GM06990 (cell line): ENCODE measurements around the gene APCDD1L.
A peak's percentile ranks its signal among the peaks of the same experiment; 100 is the strongest.

Experiments used
- DNase-seq: peaks from one replicate; pipeline ENCODE4 v3.0.0-alpha.2; 2011; ENCODE audit not compliant: insufficient read length; ENCODE audit errors: extremely low read depth
- H3K27me3 ChIP-seq: replicated peaks from 2 replicates; pipeline ENCODE4 v1.6.0; 2011; ENCODE audit warnings: low read length; ENCODE audit not compliant: control insufficient read depth, insufficient read depth
- H3K36me3 ChIP-seq: 2 replicates; pipeline ENCODE4 v1.5.1; 2011; ENCODE audit warnings: low read length; ENCODE audit not compliant: control insufficient read depth, insufficient read depth
- H3K4me3 ChIP-seq: replicated peaks from 2 replicates; pipeline ENCODE4 v1.5.1; 2011; ENCODE audit warnings: low read depth, mild to moderate bottlenecking, control low read depth, low read length
- CTCF ChIP-seq: IDR thresholded peaks from 2 replicates; pipeline ENCODE4 v1.5.1; 2011; ENCODE audit warnings: low read length, control low read depth, mild to moderate bottlenecking, inconsistent platforms; ENCODE audit not compliant: insufficient read depth, poor library complexity, severe bottlenecking

APCDD1L gene

GRCh38 chr20:58485393-58485792 is 29.8 kb downstream of the APCDD1L start:
- H3K4me3 ChIP-seq, result no peak overlapping the region
- H3K27me3 ChIP-seq, result no peaks in the 10 kb centered on the region
- no peak for DNase-seq
- H3K36me3 ChIP-seq, result no peaks in the 10 kb centered on the region
- TF ChIP-seq CTCF, result no peak

GRCh38 chr20:58483470-58483869 is 31.7 kb downstream of the APCDD1L start:
- H3K27me3 ChIP-seq, result no peaks in the 10 kb centered on the region
- no peaks in the 10 kb centered on the region for H3K36me3 ChIP-seq
- no peak for TF ChIP-seq CTCF
- DNase-seq, result no peak
- H3K4me3 ChIP-seq, result no peak overlapping the region

GRCh38 chr20:58483051-58483450 is 32.1 kb downstream of the APCDD1L start:
- Histone ChIP-seq H3K27me3 (no peaks in the 10 kb centered on the region), H3K4me3 (no peak overlapping the region), H3K36me3 (no peaks in the 10 kb centered on the region)
- no peak for TF ChIP-seq CTCF
- no peak for DNase-seq

GRCh38 chr20:58482416-58482815 is 32.8 kb downstream of the APCDD1L start:
- Histone ChIP-seq H3K36me3 (no peaks in the 10 kb centered on the region), H3K4me3 (no peak overlapping the region), H3K27me3 (no peaks in the 10 kb centered on the region)
- no peak for DNase-seq
- no peak for TF ChIP-seq CTCF

- H3K36me3 ChIP-seq, result no peaks in the 10 kb centered on the region
- no peaks in the 10 kb centered on the region for H3K27me3 ChIP-seq
- peak; percentile 58 for TF ChIP-seq CTCF
- no peak overlapping the region for H3K4me3 ChIP-seq
- no peak for DNase-seq
These were observed 33.6 kb downstream of the APCDD1L start for GRCh38 chr20:58481481-58482021.
